ENCODE measurements around the gene STAU1.

DNA sequence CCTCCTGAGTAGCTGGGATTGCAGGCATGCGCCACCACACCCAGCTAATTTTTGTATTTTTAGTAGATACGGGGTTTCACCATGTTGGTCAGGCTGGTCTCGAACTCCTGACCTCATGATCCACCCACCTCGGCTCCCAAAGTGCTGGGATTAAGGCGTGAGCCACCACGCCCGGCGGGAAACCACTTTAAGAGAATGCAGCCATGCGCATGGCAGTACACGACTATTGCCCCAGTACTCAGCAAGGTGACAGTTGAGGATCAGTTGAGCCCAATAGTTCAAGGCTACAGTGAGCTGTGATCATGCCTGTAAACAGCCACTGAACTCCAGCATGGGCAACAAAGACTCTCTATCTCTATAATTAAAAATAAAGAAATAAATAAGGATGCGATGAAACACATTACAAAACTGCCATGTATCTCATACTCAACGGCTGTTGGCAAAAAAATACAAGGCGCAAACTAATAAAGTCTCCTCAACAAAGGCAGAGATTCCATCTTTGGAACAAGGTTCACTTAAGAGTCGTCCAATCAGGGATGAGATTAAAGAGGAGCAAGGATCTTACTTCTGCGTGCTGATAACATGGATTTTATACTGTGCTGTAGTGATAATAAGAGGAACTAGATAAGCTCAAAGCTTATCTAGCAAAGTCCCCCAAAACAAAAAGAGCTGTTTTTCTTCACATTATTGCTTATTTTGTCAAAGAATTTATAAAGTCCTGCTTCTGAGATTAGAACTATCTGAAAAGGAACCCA is 51.1 kb downstream of the STAU1 start:
- TF ChIP-seq, protein P1, sequence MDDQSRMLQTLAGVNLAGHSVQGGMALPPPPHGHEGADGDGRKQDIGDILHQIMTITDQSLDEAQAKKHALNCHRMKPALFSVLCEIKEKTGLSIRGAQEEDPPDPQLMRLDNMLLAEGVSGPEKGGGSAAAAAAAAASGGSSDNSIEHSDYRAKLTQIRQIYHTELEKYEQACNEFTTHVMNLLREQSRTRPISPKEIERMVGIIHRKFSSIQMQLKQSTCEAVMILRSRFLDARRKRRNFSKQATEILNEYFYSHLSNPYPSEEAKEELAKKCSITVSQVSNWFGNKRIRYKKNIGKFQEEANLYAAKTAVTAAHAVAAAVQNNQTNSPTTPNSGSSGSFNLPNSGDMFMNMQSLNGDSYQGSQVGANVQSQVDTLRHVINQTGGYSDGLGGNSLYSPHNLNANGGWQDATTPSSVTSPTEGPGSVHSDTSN (IDR thresholded peaks at IDR 0.05): no peak
- TF ChIP-seq, protein P2, sequence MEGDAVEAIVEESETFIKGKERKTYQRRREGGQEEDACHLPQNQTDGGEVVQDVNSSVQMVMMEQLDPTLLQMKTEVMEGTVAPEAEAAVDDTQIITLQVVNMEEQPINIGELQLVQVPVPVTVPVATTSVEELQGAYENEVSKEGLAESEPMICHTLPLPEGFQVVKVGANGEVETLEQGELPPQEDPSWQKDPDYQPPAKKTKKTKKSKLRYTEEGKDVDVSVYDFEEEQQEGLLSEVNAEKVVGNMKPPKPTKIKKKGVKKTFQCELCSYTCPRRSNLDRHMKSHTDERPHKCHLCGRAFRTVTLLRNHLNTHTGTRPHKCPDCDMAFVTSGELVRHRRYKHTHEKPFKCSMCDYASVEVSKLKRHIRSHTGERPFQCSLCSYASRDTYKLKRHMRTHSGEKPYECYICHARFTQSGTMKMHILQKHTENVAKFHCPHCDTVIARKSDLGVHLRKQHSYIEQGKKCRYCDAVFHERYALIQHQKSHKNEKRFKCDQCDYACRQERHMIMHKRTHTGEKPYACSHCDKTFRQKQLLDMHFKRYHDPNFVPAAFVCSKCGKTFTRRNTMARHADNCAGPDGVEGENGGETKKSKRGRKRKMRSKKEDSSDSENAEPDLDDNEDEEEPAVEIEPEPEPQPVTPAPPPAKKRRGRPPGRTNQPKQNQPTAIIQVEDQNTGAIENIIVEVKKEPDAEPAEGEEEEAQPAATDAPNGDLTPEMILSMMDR (IDR thresholded peaks at IDR 0.05): no peak
- TF ChIP-seq RAD21 (IDR thresholded peaks at IDR 0.05; ENCODE audit: low read length) (no peak), MEF2A (IDR thresholded peaks at IDR 0.05; ENCODE audit: borderline replicate concordance, low read depth) (no peak)
